Measurements from ENCODE around the gene MINDY2. TPM values are rescaled to one million over a fixed set of nuclear protein-coding genes. Genes with fewer than 3 reads are reported as not detected.
A peak's percentile ranks its signal among the peaks of the same experiment; 100 is the strongest.

The MINDY2 gene
- total RNA-seq, 1 experiment from 2014 or later, result 6.8 TPM

- Histone ChIP-seq H3K27me3 (ENCODE audit: control insufficient read depth, insufficient read depth, low read length) (no peaks in the 10 kb centered on the region), H3K4me3 (ENCODE audit: low read depth in 2 of 2, low read length in 2 of 2) (peak overlapping the region; percentile 82 to 86), H3K4me1 (ENCODE audit: control insufficient read depth, insufficient read depth, low read length) (peaks cover 22% of the 10 kb centered on the region), H3K36me3 (ENCODE audit: control insufficient read depth, insufficient read depth, low read length) (no peaks in the 10 kb centered on the region; the same call in 1 of the 2 replicates), H3K9me3 (ENCODE audit: control insufficient read depth, insufficient read depth, low read depth, low read length) (no peaks in the 10 kb centered on the region), H3K27ac (ENCODE audit: low read length) (peak overlapping the region; percentile 77)
- intact Hi-C loops (cut with micrococcal nuclease; ENCODE audit: unreplicated experiment), result no loop called here
- CTCF ChIA-PET, result no interaction called here
- POLR2A ChIA-PET, result no interaction called here
- DNase-seq (ENCODE audit: low read depth, low spot score), result no peak
- TSS peak; percentile 72 for BruUV-seq (replicated peaks)
- in situ Hi-C loops (cut with HindIII; ENCODE audit: low pct_unique_long_range_greater_than_20kb, low sequenced_read_pairs), result no loop called here
- TF ChIP-seq SIN3A (IDR thresholded peaks at IDR 0.05; ENCODE audit: borderline replicate concordance, insufficient read depth, low read depth, low read length) (no peak), TCF7L2 (IDR thresholded peaks at IDR 0.05; ENCODE audit: low read depth, low read length) (no peak), CTCF (IDR thresholded peaks at IDR 0.05) (no peak), POLR2AphosphoS5 (IDR thresholded peaks at IDR 0.05; ENCODE audit: low read depth, low read length) (no peak)
- ATAC-seq, result no peak
Measured at GRCh38 chr15:58748040-58748851, 22.9 kb upstream of the MINDY2 start.

GRCh38 chr15:58748852-58749531 is 22.1 kb upstream of the MINDY2 start:
- peaks cover 19% of the 10 kb centered on the region for H3K4me1 ChIP-seq (ENCODE audit: control insufficient read depth, insufficient read depth, low read length)
- in situ Hi-C loops (cut with HindIII; ENCODE audit: low pct_unique_long_range_greater_than_20kb, low sequenced_read_pairs), result no loop called here
- ChIA-PET POLR2A (interaction anchor here (1.3 kb wide), 1 partner anchor 22 kb away, joined by 17 read pairs; the partner anchor contains the start of gene MINDY2), CTCF (interaction anchor here (1.0 kb wide), 1 partner anchor 108 kb away, joined by 3 read pairs; no protein-coding TSS in a partner anchor)
- H3K36me3 ChIP-seq (ENCODE audit: control insufficient read depth, insufficient read depth, low read length), result no peaks in the 10 kb centered on the region; the same call in 1 of the 2 replicates
- no TSS peak for BruUV-seq (replicated peaks)
- H3K9me3 ChIP-seq (ENCODE audit: control insufficient read depth, insufficient read depth, low read depth, low read length), result no peaks in the 10 kb centered on the region
- intact Hi-C loops (cut with micrococcal nuclease; ENCODE audit: unreplicated experiment), result no loop called here
- peak overlapping the region; percentile 82 to 86 for H3K4me3 ChIP-seq (ENCODE audit: low read depth in 2 of 2, low read length in 2 of 2)
- DNase-seq (ENCODE audit: low read depth, low spot score), result no peak
- TF ChIP-seq SIN3A (IDR thresholded peaks at IDR 0.05; ENCODE audit: borderline replicate concordance, insufficient read depth, low read depth, low read length), result 0 out of 2 replicates have a peak, but pooled peaks have one; percentile 11
- TF ChIP-seq CTCF (IDR thresholded peaks at IDR 0.05), result no peak
- TF ChIP-seq TCF7L2 (IDR thresholded peaks at IDR 0.05; ENCODE audit: low read depth, low read length), result no peak
- peak overlapping the region; percentile 77 for H3K27ac ChIP-seq (ENCODE audit: low read length)
- no peaks in the 10 kb centered on the region for H3K27me3 ChIP-seq (ENCODE audit: control insufficient read depth, insufficient read depth, low read length)
- ATAC-seq, result peak; percentile 54
